GM18873 (cell line): ENCODE measurements around the gene ZNF407.

Experiments used
- ATAC-seq: cut with Tn5 transposase; IDR thresholded peaks from one replicate; pipeline ENCODE4 v1.9.1; 2021; ENCODE audit warnings: mild to moderate bottlenecking, moderate library complexity, moderate number of reproducible peaks; ENCODE audit not compliant: unreplicated experiment, low FRiP score

Gene ZNF407

GRCh38 chr18:74768096-74768495 lies 170.4 kb downstream of the ZNF407 start:
- ATAC-seq: no peak

- ATAC-seq: peak; percentile 57
Observed at GRCh38 chr18:74773171-74773624, 175.5 kb downstream of the ZNF407 start.

- no peak for ATAC-seq
Observed at GRCh38 chr18:74774486-74774885, 176.8 kb downstream of the ZNF407 start.

DNA sequence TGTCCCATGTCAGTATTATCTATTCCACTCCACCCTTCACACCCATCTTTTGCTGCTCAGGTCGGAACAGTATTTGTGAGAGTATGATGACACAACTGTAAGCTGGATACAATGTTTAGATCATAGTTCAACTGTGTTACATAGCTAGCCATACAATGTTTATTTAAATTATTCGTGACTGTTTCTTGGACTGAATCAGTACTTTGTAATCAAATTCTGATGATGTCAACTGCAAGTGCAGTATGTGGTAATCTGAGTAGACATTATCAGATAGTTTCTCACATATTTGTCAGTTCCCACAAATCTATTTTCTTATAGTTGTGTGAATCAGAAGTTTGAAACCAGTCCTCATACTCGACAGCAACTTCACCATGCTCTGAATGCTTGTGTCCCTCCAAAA lies 177.6 kb downstream of the ZNF407 start:
- ATAC-seq: no peak

- no peak for ATAC-seq
Observed at GRCh38 chr18:74778191-74778847, 180.6 kb downstream of the ZNF407 start.

DNA sequence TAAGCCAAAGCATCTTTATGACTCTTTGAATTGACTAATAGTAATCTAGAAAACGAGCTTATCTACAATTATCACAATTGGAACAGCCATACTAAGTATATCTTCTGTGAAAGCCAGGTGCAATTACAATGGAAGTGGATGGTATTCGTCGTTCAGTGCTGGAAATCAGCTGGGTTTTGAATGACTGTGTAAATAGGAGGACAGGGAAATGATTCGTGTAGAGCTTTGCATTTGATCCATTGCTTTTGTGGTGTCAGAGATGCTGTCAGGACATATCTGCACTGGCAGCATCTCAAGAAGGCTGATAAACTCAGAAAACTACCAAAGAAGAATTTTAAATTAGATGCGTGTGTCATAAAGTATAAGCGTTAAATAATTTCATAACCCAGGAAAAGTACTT lies 187.1 kb downstream of the ZNF407 start:
- no peak for ATAC-seq

DNA sequence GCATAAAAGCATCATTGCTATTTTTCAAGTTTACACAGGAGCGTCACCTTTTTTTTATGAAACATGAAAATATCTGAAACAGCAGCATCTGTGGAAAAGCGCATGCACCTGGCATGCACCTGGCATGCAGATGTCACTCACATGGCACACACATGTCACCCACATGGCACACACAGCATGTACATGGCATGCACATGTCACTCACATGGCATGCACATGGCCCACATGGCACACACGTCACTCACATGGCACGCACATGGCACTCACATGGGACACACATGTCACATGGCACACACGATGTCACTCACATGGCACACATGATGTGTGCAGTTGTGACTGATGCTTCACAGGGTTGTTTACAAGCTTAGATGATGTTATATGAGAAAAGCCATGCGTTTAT lies 188.0 kb downstream of the ZNF407 start:
- ATAC-seq: no peak

DNA sequence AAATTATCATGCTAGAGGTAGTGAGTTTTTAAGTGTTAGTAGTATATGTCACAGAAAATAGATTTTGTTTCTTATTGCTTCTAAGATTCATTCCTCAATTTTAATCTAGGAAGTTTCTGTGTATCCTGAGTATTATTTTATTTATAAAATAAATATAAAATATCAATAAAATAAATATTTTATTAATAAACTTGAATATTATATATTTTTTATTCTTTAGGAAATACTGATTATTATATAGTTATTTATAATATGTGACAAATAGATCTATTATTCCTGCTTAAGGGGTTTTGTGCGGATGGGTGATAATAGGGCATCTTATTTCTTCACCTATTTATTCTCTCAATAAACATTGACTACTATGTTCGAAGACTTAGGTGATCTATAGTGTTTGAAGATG lies 191.0 kb downstream of the ZNF407 start:
- no peak for ATAC-seq

- ATAC-seq: no peak
Observed at GRCh38 chr18:74789078-74789477, 191.4 kb downstream of the ZNF407 start.

GRCh38 chr18:74790451-74790850 lies 192.8 kb downstream of the ZNF407 start:
- no peak for ATAC-seq

DNA sequence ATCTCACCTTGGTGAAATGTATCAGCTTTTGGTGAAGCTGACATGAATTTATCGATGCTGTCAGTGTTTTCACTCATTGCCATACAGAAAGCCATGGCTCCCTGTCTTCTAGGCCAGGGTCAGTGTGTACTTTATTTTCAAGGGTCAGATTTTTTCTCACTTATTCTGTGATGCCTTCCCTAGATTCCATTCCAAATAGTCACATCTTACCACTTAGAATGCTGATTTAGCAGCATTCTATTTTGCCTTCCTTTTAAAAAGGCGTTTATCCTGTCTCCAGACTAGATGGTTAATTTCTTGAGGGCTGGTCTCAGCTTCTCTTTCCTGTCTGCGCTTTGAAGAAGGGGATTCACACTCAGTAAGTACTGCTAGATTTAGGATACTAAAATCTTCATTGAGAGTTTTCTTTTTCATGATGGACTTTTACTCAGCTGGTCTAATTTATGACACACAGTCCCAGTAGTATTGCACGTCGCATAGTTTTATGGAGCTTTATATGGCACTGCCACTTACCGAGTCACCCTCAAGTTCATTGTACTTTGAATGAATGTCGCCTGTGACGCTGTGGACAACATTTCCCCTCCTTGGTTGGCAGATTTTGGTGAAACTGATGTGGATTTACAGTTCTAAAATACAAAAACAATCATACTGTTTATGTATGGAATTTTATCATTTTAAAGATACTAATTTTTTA lies 194.0 kb downstream of the ZNF407 start:
- ATAC-seq: no peak

- ATAC-seq: no peak
Observed at GRCh38 chr18:74793746-74794145, 196.1 kb downstream of the ZNF407 start.

GRCh38 chr18:74795751-74796150 lies 198.1 kb downstream of the ZNF407 start:
- no peak for ATAC-seq

DNA sequence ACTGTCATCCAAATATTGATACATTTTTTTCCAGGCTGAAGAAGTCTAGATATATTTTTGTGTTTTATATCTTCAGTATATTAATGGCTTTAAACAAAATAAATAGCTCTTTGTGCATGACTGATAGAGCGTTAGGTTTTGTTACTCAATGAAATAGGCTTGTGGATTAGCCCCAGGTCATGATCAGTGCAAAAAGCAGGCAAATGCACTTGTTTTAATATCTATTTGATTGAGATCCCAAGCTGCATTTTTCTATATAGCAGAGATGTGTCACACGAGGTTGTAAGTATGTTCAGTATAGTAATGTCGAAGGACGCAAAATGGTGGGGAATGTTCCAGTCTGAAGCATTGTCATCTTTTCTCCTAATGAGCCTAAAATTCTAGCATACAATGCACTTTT lies 198.5 kb downstream of the ZNF407 start:
- no peak for ATAC-seq

- peak; percentile 99 for ATAC-seq
Observed at GRCh38 chr18:74796841-74797576, 199.3 kb downstream of the ZNF407 start.

- peak; percentile 25 for ATAC-seq
Observed at GRCh38 chr18:74797577-74798151, 200.0 kb downstream of the ZNF407 start.

DNA sequence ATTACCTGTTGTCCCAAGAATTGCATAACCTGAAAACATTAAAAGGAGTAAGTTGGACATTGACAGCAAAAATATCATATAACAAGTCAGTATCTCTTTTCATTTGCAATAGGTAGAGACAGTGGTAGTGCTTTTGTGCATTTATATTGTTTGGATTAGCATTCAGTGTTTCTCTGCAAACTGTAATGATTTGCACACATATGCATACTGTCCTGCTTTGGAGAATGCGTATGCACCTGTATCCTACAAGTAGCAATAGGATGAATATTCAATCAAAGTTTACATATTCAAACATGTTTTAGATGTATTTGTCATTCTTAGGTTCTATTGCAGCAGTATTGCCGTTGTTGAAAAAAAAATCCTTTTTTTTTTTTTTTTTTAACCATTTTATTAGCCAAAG lies 201.9 kb downstream of the ZNF407 start:
- ATAC-seq: no peak

GRCh38 chr18:74800098-74800497 lies 202.4 kb downstream of the ZNF407 start:
- no peak for ATAC-seq

DNA sequence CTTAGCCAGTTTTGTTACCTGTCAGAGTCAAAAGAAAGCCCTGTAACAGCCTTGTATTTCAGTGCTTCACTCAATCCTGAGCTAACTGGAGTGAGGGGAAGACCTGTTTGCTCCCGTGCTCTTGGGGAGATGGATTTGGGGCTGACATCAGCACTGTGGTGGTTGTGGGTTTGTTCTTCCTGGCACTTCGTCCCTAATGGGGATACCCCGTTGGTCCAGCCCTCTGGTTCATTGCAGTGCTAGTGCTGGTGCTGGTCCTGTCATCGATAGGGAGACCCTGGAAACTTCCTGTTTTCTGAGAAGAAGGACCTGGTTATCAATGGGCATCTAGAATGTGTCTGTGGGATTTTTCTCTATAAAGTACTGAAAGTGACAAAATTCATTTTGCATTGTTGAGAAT lies 205.4 kb downstream of the ZNF407 start:
- ATAC-seq: no peak

DNA sequence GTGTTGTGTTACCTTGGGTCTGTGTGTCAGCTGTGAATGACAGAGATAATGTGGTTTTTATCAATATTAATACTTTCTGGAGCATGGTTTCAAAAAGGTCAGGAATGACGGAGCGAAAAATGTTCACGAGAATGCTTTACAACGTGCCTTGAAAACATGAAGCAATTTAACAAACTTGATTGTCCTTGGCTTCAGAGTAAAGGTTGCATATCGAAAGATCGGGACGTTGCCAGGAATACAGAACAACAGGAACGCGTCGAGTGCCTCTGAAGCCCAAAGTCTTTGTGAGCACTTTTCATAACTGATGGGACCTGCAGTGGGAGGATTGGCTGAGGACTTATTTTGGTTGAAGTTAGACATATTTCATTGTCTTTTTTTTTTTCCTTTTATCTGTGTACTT lies 206.1 kb downstream of the ZNF407 start:
- ATAC-seq: no peak

GRCh38 chr18:74804677-74805076 lies 207.0 kb downstream of the ZNF407 start:
- no peak for ATAC-seq
